NCI-H82 (cell line): ENCODE results near the gene UQCRHL.

Experiments used
- DNase-seq: peaks from one replicate; lab custom pipeline; 2025; lab: John Stamatoyannopoulos, UW

The UQCRHL gene

DNA sequence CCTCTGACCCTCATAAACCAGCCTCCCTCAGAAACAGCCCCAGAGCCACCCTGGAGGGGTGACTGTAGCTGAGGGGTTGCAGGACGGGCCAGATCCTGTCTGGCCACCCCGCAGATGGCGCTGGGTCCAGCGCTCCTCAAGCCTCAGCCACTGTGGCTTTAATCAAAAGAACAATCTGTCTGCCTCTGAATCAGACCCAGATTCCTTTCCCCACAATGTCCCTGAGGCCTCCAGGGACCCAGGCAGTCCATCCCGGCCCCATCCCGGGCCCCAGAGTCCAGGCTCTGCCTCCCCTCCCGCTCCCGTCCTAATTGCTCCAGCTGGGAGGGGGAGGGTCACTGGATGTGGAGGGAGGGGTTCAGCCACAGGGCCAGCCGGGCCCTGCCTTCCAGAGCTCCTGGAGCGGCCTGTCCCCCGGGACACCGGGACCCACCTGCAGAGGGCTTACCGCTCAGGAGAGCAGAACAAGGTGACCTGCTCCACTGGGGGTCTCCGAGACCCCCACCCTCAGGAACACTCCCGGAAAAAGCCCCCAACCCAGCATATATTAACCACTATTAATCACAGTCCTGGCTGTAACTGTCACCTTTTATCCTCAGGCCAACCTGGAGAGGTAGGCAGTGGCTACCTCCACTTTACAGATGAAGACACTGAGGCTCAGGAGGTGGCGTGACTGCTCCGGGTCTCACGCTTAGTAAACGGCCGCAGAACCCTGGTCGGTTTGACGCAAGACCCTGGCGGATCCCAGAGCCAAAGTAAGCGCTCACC is 49.7 kb downstream of the UQCRHL start:
- DNase-seq, result peak; percentile 45
